ENCODE results near the gene SSMEM1. TPM values are rescaled to one million over a fixed set of nuclear protein-coding genes. Genes with fewer than 3 reads are reported as not detected.

Gene SSMEM1
- total and polyA plus RNA-seq, 9 of the 15 experiments (the other 6 are each of a cell fraction or from before 2014, with no cell fraction given) = 0.10 to 0.28 (median 0.18) TPM; not detected in 4

GRCh38 chr7:130205084-130205947 is 2.3 kb upstream of the SSMEM1 start, which contains the start of gene TMEM209 (continued):
- TF ChIP-seq ATF3 (IDR thresholded peaks at IDR 0.05) (no peak; the same call in 1 of the 2 replicates), ATF3 (CRISPR knock-in tag; conservative IDR thresholded peaks at IDR 0.05) (no peak), ELK1 (CRISPR knock-in tag; IDR thresholded peaks at IDR 0.05) (no peak), GATA2 (CRISPR knock-in tag; IDR thresholded peaks at IDR 0.05) (no peak), KLF10 (CRISPR knock-in tag; IDR thresholded peaks at IDR 0.05) (no peak), STAT5A (IDR thresholded peaks at IDR 0.05; ENCODE audit: borderline replicate concordance, low read length) (peak; percentile 19; the same call in 1 of the 2 replicates), DNMT1 (IDR thresholded peaks at IDR 0.05) (peak; percentile 41; the same call in 1 of the 2 replicates), E2F5 (CRISPR knock-in tag; IDR thresholded peaks at IDR 0.05) (0 out of 2 replicates have a peak, but pooled peaks have one; percentile 56), ZNF655 (CRISPR knock-in tag; IDR thresholded peaks at IDR 0.05) (0 out of 2 replicates have a peak, but pooled peaks have one; percentile 54), ZNF134 (CRISPR knock-in tag; conservative IDR thresholded peaks at IDR 0.05) (no peak), THRAP3 (IDR thresholded peaks at IDR 0.05; ENCODE audit: borderline replicate concordance) (no peak; the same call in 1 of the 2 replicates), MYBL2 (IDR thresholded peaks at IDR 0.05; ENCODE audit: low read depth) (no peak), MYBL2 (CRISPR knock-in tag; IDR thresholded peaks at IDR 0.05; ENCODE audit: borderline replicate concordance) (no peak), CEBPB (tag; IDR thresholded peaks at IDR 0.05) (peak; percentile 90), SUPT5H (IDR thresholded peaks at IDR 0.05) (peak; percentile 99), NCOA2 (IDR thresholded peaks at IDR 0.05; ENCODE audit: partially characterized antibody in 2 of 2) (no peak), LARP7 (IDR thresholded peaks at IDR 0.05) (peak; percentile 94), SMAD2 (IDR thresholded peaks at IDR 0.05; ENCODE audit: low read depth, low read length) (no peak), CBX1 (IDR thresholded peaks at IDR 0.05; ENCODE audit: low read depth) (peak; percentile 96), PHF21A (IDR thresholded peaks at IDR 0.05; ENCODE audit: borderline replicate concordance, low read depth) (peak; percentile 59; the same call in 1 of the 2 replicates), KAT7 (CRISPR knock-in tag; IDR thresholded peaks at IDR 0.05; ENCODE audit: borderline replicate concordance) (peak; percentile 23; the same call in 1 of the 2 replicates), CCNT2 (IDR thresholded peaks at IDR 0.05; ENCODE audit: borderline replicate concordance, extremely low read depth, insufficient read length, low read depth, low read length) (peak; percentile 23), MIER1 (IDR thresholded peaks at IDR 0.05; ENCODE audit: low read depth) (no peak), TAF15 (IDR thresholded peaks at IDR 0.05; ENCODE audit: low read depth, low read length) (no peak), BCL6 (CRISPR knock-in tag; IDR thresholded peaks at IDR 0.05) (peak; percentile 47; the same call in 1 of the 2 replicates), ZNF644 (tag; IDR thresholded peaks at IDR 0.05; ENCODE audit: low read depth) (peak; percentile 51; the same call in 1 of the 2 replicates)
